Measurements from ENCODE around the gene LPIN3. TPM values are rescaled to one million over a fixed set of nuclear protein-coding genes. Genes with fewer than 3 reads are reported as not detected.

Gene LPIN3
- total and polyA plus RNA-seq, 2 of the 4 experiments (the other 2 are of a cell fraction): 2.3 to 8.3 TPM

DNA sequence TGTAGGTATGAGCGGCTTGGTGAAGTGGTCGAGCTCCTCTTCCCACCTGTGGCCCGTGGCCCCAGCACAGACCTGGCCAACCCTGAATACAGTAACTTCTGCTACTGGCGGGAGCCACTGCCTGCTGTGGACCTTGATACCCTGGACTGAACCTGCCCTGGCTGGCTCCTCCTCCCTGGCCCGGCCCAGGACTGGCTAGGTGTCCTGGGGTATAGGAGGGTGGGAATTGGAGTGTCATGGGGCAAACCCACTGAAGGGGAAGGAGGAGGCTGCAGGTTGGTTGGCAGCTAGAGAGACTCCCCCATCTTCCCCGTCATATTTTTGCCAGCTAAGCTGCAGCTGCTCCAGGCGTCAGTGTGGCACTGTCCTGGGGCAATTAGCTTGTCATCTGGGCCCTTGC is 18.1 kb downstream of the LPIN3 start:
- H3K23ac ChIP-seq (ENCODE audit: low read depth, low read length): no peak overlapping the region
- H2BK20ac ChIP-seq (ENCODE audit: low read depth, low read length): no peak overlapping the region
- no peak overlapping the region for H3K4me3 ChIP-seq (ENCODE audit: insufficient read depth, low read depth, low read length)
- H2AFZ ChIP-seq (replicated peaks; ENCODE audit: low read length, poor library complexity): no peak overlapping the region
- H3K14ac ChIP-seq (replicated peaks; ENCODE audit: low read depth, low read length): no peak overlapping the region
- no peak overlapping the region for H2BK5ac ChIP-seq (ENCODE audit: low read depth, low read length, poor library complexity, severe bottlenecking)
- H3K9me1 ChIP-seq (ENCODE audit: insufficient read depth, low read length): no peaks in the 10 kb centered on the region
- 80% methylated on average over 1 of the region's 7 CpGs; no CpG with 5 or more reads in 1 of the 2 experiments for WGBS, 2 experiments (ENCODE audit: extremely low coverage in 2 of 2, insufficient read length in 1 of 2)
- no peak overlapping the region for H2AK5ac ChIP-seq (ENCODE audit: low read depth, low read length)
- H3K9ac ChIP-seq (ENCODE audit: low read depth, low read length): no peak overlapping the region
- no peak overlapping the region for H3K4me2 ChIP-seq (ENCODE audit: low read depth, low read length)
- no peak overlapping the region for H2BK15ac ChIP-seq (ENCODE audit: low read depth, low read length)
- ATAC-seq (ENCODE audit: low read depth) (no peak), DNase-seq (no peak)
- H2AK9ac ChIP-seq (replicated peaks; ENCODE audit: low read depth, low read length, poor library complexity): no peak overlapping the region
- no peak overlapping the region for H3K18ac ChIP-seq (ENCODE audit: low read depth, low read length)
- H3K4me1 ChIP-seq (ENCODE audit: control insufficient read depth, insufficient read depth, low read length): no peaks in the 10 kb centered on the region
- no peak overlapping the region for H3K56ac ChIP-seq (ENCODE audit: extremely low read depth, insufficient read depth, low read length)
- H4K20me1 ChIP-seq (ENCODE audit: insufficient read depth, low read length): no peaks in the 10 kb centered on the region
- no peaks in the 10 kb centered on the region for H3K79me1 ChIP-seq (ENCODE audit: low read depth in 1 of 2, low read length in 2 of 2)
- H4K8ac ChIP-seq (ENCODE audit: low read depth in 2 of 2, low read length in 2 of 2): no peak overlapping the region
- no peak overlapping the region for H2BK120ac ChIP-seq (ENCODE audit: low read depth, low read length)
- H3K27me3 ChIP-seq (ENCODE audit: control insufficient read depth, insufficient read depth, low read length): peaks cover 1% of the 10 kb centered on the region; the same call in 1 of the 2 replicates
- H3K4ac ChIP-seq (ENCODE audit: low read depth, low read length): no peak overlapping the region
- intact Hi-C loops (cut with micrococcal nuclease): no loop called here
- H3K27ac ChIP-seq (ENCODE audit: insufficient read depth, low read length): no peak overlapping the region
- TF ChIP-seq, protein P1, sequence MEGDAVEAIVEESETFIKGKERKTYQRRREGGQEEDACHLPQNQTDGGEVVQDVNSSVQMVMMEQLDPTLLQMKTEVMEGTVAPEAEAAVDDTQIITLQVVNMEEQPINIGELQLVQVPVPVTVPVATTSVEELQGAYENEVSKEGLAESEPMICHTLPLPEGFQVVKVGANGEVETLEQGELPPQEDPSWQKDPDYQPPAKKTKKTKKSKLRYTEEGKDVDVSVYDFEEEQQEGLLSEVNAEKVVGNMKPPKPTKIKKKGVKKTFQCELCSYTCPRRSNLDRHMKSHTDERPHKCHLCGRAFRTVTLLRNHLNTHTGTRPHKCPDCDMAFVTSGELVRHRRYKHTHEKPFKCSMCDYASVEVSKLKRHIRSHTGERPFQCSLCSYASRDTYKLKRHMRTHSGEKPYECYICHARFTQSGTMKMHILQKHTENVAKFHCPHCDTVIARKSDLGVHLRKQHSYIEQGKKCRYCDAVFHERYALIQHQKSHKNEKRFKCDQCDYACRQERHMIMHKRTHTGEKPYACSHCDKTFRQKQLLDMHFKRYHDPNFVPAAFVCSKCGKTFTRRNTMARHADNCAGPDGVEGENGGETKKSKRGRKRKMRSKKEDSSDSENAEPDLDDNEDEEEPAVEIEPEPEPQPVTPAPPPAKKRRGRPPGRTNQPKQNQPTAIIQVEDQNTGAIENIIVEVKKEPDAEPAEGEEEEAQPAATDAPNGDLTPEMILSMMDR (conservative IDR thresholded peaks at IDR 0.05; ENCODE audit: low read depth, low read length): no peak
- TF ChIP-seq, protein P2, sequence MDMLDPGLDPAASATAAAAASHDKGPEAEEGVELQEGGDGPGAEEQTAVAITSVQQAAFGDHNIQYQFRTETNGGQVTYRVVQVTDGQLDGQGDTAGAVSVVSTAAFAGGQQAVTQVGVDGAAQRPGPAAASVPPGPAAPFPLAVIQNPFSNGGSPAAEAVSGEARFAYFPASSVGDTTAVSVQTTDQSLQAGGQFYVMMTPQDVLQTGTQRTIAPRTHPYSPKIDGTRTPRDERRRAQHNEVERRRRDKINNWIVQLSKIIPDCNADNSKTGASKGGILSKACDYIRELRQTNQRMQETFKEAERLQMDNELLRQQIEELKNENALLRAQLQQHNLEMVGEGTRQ (IDR thresholded peaks at IDR 0.05; ENCODE audit: low read depth, low read length): no peak
- H3K9me3 ChIP-seq (ENCODE audit: control insufficient read depth, insufficient read depth, low read length): no peaks in the 10 kb centered on the region
- POLR2A ChIA-PET (ENCODE audit: unreplicated experiment): no interaction called here
- in situ Hi-C loops (cut with MboI; ENCODE audit: low sequenced_read_pairs): no loop called here
- dilution Hi-C loops (cut with HindIII; ENCODE audit: low sequenced_read_pairs, unreplicated experiment): no loop called here
- no peak overlapping the region for H4K91ac ChIP-seq (ENCODE audit: insufficient read depth, low read depth, low read length)
- H3K36me3 ChIP-seq (ENCODE audit: control insufficient read depth, insufficient read depth, low read length): no peaks in the 10 kb centered on the region
- CTCF ChIA-PET: no interaction called here
- H4K5ac ChIP-seq (ENCODE audit: low read depth, low read length): no peak overlapping the region
- BruUV-seq (replicated peaks): no TSS peak

All from IMR-90 (cell line).